GM23338 (cell line): ENCODE measurements around the gene NKAPL. TPM values are rescaled to one million over a fixed set of nuclear protein-coding genes. Genes with fewer than 3 reads are reported as not detected.

Source experiments
- ATAC-seq: fragments of 200-7000 bp; cut with Tn5 transposase; 3 replicates; pipeline ENCODE4 v1.9.1; 2020
- DNase-seq: peaks from one replicate; pipeline ENCODE4 v3.0.0-alpha.2; 2015; ENCODE audit warnings: low spot score
- H2AFZ ChIP-seq: fragments of 200-600 bp; sonication (generic); 2 replicates; pipeline ENCODE4 v1.8.0; 2016; ENCODE audit warnings: antibody characterized with exemption, mild to moderate bottlenecking, moderate library complexity
- H3F3A ChIP-seq: fragments of 200-600 bp; sonication (generic); replicated peaks from 2 replicates; pipeline ENCODE4 v1.8.0; 2017; ENCODE audit warnings: antibody characterized with exemption, mixed run types, low read depth
- H3K27ac ChIP-seq: fragments of 200-600 bp; sonication (generic); 2 replicates; pipeline ENCODE4 v1.6.1; 2016; ENCODE audit warnings: low read depth
- H3K27me3 ChIP-seq: fragments of 200-600 bp; sonication (generic); 2 replicates; pipeline ENCODE4 v1.8.0; 2016; ENCODE audit warnings: mild to moderate bottlenecking, mixed run types, moderate library complexity; ENCODE audit not compliant: insufficient read depth
- H3K36me3 ChIP-seq: fragments of 200-600 bp; sonication (generic); 2 replicates; pipeline ENCODE4 v1.8.0; 2016; ENCODE audit warnings: mild to moderate bottlenecking; ENCODE audit not compliant: insufficient read depth
- H3K4me1 ChIP-seq: fragments of 200-600 bp; sonication (generic); 2 replicates; pipeline ENCODE4 v1.8.0; 2016; ENCODE audit warnings: mild to moderate bottlenecking, moderate library complexity; ENCODE audit not compliant: insufficient read depth
- H3K4me2 ChIP-seq: fragments of 200-600 bp; sonication (generic); 2 replicates; pipeline ENCODE4 v1.7.1; 2017; ENCODE audit warnings: mixed run types
- H3K4me3 ChIP-seq: fragments of 200-600 bp; sonication (generic); 2 replicates; pipeline ENCODE4 v1.6.1; 2016; ENCODE audit warnings: mixed run types
- H3K79me2 ChIP-seq: fragments of 200-600 bp; sonication (generic); replicated peaks from 2 replicates; pipeline ENCODE4 v1.8.0; 2017; ENCODE audit warnings: mild to moderate bottlenecking; ENCODE audit not compliant: insufficient read depth
- H3K9me2 ChIP-seq: fragments of 200-600 bp; sonication (generic); 2 replicates; pipeline ENCODE4 v1.8.0; 2017; ENCODE audit not compliant: insufficient read depth
- H4K20me1 ChIP-seq: fragments of 200-600 bp; sonication (generic); replicated peaks from 2 replicates; pipeline ENCODE4 v1.8.0; 2017; ENCODE audit warnings: mild to moderate bottlenecking; ENCODE audit not compliant: insufficient read depth
- H3K27ac Mint-ChIP-seq: 2 replicates; pipeline ENCODE4 v1.8.0; 2020; ENCODE audit warnings: inconsistent platforms, mild to moderate bottlenecking, moderate library complexity, mixed read lengths
- H3K27me3 Mint-ChIP-seq: 3 replicates; pipeline ENCODE4 v1.8.0; 2022; ENCODE audit warnings: low read depth, mild to moderate bottlenecking, moderate library complexity, mixed read lengths, inconsistent platforms; ENCODE audit not compliant: insufficient read depth, poor library complexity
- H3K36me3 Mint-ChIP-seq: 3 replicates; pipeline ENCODE4 v1.8.0; 2021; ENCODE audit warnings: low read depth, mild to moderate bottlenecking, inconsistent platforms, moderate library complexity, mixed read lengths
- H3K4me1 Mint-ChIP-seq: 3 replicates; pipeline ENCODE4 v1.8.0; 2020; ENCODE audit warnings: mild to moderate bottlenecking, inconsistent platforms, mixed read lengths
- H3K4me3 Mint-ChIP-seq: 3 replicates; pipeline ENCODE4 v1.8.0; 2021; ENCODE audit warnings: moderate library complexity, mild to moderate bottlenecking, inconsistent platforms, mixed read lengths
- H3K9me3 Mint-ChIP-seq: 3 replicates; pipeline ENCODE4 v1.8.0; 2020; ENCODE audit warnings: moderate library complexity, mild to moderate bottlenecking, inconsistent platforms, mixed read lengths
- CREB1 ChIP-seq: fragments of 250-450 bp; sonication (Bioruptor Pico); IDR thresholded peaks from 2 replicates; pipeline ENCODE4 v1.5.0; 2020; ENCODE audit warnings: low read depth, mild to moderate bottlenecking, moderate library complexity
- EZH2 ChIP-seq: fragments of 200-600 bp; sonication (generic); IDR thresholded peaks from one replicate; pipeline ENCODE4 v1.8.0; 2017; ENCODE audit warnings: antibody characterized with exemption, mild to moderate bottlenecking, low read depth; ENCODE audit not compliant: unreplicated experiment
- EZH2phosphoT487 ChIP-seq: fragments of 200-600 bp; sonication (generic); IDR thresholded peaks from one replicate; pipeline ENCODE4 v1.8.1; 2018; ENCODE audit warnings: antibody characterized with exemption; ENCODE audit not compliant: unreplicated experiment
- JUNB ChIP-seq: IDR thresholded peaks from one replicate; pipeline ENCODE4 v1.6.1; 2016; ENCODE audit warnings: antibody characterized with exemption; ENCODE audit not compliant: unreplicated experiment
- NANOG ChIP-seq: IDR thresholded peaks from 2 replicates; pipeline ENCODE4 v1.6.1; 2016; ENCODE audit warnings: antibody characterized with exemption, borderline replicate concordance
- POLR2AphosphoS5 ChIP-seq: IDR thresholded peaks from 2 replicates; pipeline ENCODE4 v1.6.1; 2016; ENCODE audit warnings: antibody characterized with exemption, low read depth
- STAT1 ChIP-seq: IDR thresholded peaks from one replicate; pipeline ENCODE4 v1.6.1; 2016; ENCODE audit warnings: antibody characterized with exemption; ENCODE audit not compliant: unreplicated experiment
- ZNF114 ChIP-seq: fragments of 250-450 bp; sonication (Bioruptor Pico); IDR thresholded peaks from 2 replicates; pipeline ENCODE4 v1.5.0; 2020; ENCODE audit warnings: mild to moderate bottlenecking, moderate library complexity
- ZNF331 ChIP-seq: fragments of 250-450 bp; sonication (Bioruptor Pico); IDR thresholded peaks from 2 replicates; pipeline ENCODE4 v1.5.0; 2020; ENCODE audit warnings: low read depth, mild to moderate bottlenecking, moderate library complexity
- polyA plus RNA-seq: library from polyadenylated mRNA; unstranded; fragments of >200 nt; fragmentation: Nextera tagmentation; extraction: Ambion mirVana; gene quantifications from 2 replicates; pipeline ENCODE4 v1.2.1, GENCODE V29; 2016
- total RNA-seq: library from RNA; depleted of rRNA; stranded (reverse); fragments of >200 nt; shearing (Covaris generic); gene quantifications from 2 replicates; pipeline ENCODE4 v1.2.3, GENCODE V29; 2014
- TF ChIP-seq, protein P1 (sequence below): IDR thresholded peaks from one replicate; pipeline ENCODE4 v1.6.1; 2018; ENCODE audit warnings: antibody characterized with exemption; ENCODE audit not compliant: unreplicated experiment
- TF ChIP-seq, protein P2 (sequence below), 2 experiments: fragments of 200-600 bp in 1 of 2; sonication (generic) in 1 of 2; conservative IDR thresholded peaks; 2 replicates each; pipeline versions ENCODE4 v1.5.1 to v1.6.1; 2016 to 2017; ENCODE audit warnings: antibody characterized with exemption in 2 of 2, low read depth in 2 of 2, mild to moderate bottlenecking in 2 of 2, moderate library complexity in 1 of 2
- TF ChIP-seq, protein P3 (sequence below): fragments of 250-450 bp; sonication (Bioruptor Pico); IDR thresholded peaks from 2 replicates; pipeline ENCODE4 v1.5.0; 2020; ENCODE audit warnings: mild to moderate bottlenecking, moderate library complexity
- TF ChIP-seq, protein P4 (sequence below): IDR thresholded peaks from 2 replicates; pipeline ENCODE4 v1.6.1; 2016; ENCODE audit warnings: antibody characterized with exemption

Gene NKAPL
- total and polyA plus RNA-seq, 2 experiments from 2014 or later: 1.6 to 2.9 TPM

DNA sequence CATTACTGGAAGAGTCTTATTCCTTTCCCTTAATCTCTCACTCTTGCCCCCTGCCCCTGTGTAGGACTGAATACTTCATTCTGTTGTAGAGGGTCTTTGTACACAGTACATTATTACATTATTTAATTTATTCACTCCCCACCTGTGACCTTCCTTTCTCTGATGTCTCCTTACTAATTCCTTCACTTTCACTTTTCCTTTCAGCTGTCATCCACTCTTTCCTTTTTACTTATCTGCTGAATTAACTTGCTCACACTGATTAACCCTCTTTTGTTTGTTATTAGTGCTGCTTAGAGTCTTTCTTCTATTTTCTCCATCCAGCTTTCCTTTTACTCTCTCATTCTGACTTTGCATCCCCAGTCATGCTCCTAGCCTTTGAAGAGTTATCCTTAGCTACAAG lies 15.8 kb downstream of the NKAPL start:
- no peaks in the 10 kb centered on the region for H3F3A ChIP-seq
- Mint-ChIP-seq H3K27me3 (no peaks in the 10 kb centered on the region), H3K9me3 (no peaks in the 10 kb centered on the region), H3K4me3 (no peak overlapping the region), H3K4me1 (no peaks in the 10 kb centered on the region), H3K27ac (no peak overlapping the region), H3K36me3 (peaks cover 32% of the 10 kb centered on the region)
- H3K9me2 ChIP-seq: no peaks in the 10 kb centered on the region
- no peak overlapping the region for H3K4me3 ChIP-seq
- H2AFZ ChIP-seq: no peak overlapping the region
- no peaks in the 10 kb centered on the region for H3K27me3 ChIP-seq
- H4K20me1 ChIP-seq: no peaks in the 10 kb centered on the region; the same call in 1 of the 2 replicates
- no peak overlapping the region for H3K4me2 ChIP-seq
- H3K4me1 ChIP-seq: no peaks in the 10 kb centered on the region
- H3K79me2 ChIP-seq: no peaks in the 10 kb centered on the region; the same call in 1 of the 2 replicates
- H3K36me3 ChIP-seq: no peaks in the 10 kb centered on the region; the same call in 1 of the 2 replicates
- no peak for DNase-seq
- no peak overlapping the region for H3K27ac ChIP-seq
- no peak for ATAC-seq
- TF ChIP-seq JUNB (no peak), ZNF331 (no peak), EZH2phosphoT487 (no peak), ZNF114 (no peak), CREB1 (CRISPR knock-in tag) (no peak), POLR2AphosphoS5 (no peak), NANOG (no peak), EZH2 (no peak), STAT1 (no peak)
- TF ChIP-seq, protein P1, sequence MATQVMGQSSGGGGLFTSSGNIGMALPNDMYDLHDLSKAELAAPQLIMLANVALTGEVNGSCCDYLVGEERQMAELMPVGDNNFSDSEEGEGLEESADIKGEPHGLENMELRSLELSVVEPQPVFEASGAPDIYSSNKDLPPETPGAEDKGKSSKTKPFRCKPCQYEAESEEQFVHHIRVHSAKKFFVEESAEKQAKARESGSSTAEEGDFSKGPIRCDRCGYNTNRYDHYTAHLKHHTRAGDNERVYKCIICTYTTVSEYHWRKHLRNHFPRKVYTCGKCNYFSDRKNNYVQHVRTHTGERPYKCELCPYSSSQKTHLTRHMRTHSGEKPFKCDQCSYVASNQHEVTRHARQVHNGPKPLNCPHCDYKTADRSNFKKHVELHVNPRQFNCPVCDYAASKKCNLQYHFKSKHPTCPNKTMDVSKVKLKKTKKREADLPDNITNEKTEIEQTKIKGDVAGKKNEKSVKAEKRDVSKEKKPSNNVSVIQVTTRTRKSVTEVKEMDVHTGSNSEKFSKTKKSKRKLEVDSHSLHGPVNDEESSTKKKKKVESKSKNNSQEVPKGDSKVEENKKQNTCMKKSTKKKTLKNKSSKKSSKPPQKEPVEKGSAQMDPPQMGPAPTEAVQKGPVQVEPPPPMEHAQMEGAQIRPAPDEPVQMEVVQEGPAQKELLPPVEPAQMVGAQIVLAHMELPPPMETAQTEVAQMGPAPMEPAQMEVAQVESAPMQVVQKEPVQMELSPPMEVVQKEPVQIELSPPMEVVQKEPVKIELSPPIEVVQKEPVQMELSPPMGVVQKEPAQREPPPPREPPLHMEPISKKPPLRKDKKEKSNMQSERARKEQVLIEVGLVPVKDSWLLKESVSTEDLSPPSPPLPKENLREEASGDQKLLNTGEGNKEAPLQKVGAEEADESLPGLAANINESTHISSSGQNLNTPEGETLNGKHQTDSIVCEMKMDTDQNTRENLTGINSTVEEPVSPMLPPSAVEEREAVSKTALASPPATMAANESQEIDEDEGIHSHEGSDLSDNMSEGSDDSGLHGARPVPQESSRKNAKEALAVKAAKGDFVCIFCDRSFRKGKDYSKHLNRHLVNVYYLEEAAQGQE: no peak
- TF ChIP-seq, protein P2, sequence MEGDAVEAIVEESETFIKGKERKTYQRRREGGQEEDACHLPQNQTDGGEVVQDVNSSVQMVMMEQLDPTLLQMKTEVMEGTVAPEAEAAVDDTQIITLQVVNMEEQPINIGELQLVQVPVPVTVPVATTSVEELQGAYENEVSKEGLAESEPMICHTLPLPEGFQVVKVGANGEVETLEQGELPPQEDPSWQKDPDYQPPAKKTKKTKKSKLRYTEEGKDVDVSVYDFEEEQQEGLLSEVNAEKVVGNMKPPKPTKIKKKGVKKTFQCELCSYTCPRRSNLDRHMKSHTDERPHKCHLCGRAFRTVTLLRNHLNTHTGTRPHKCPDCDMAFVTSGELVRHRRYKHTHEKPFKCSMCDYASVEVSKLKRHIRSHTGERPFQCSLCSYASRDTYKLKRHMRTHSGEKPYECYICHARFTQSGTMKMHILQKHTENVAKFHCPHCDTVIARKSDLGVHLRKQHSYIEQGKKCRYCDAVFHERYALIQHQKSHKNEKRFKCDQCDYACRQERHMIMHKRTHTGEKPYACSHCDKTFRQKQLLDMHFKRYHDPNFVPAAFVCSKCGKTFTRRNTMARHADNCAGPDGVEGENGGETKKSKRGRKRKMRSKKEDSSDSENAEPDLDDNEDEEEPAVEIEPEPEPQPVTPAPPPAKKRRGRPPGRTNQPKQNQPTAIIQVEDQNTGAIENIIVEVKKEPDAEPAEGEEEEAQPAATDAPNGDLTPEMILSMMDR (conservative IDR thresholded peaks at IDR 0.05; ENCODE audit: low read depth in 2 of 2): no peak
- TF ChIP-seq, protein P3, sequence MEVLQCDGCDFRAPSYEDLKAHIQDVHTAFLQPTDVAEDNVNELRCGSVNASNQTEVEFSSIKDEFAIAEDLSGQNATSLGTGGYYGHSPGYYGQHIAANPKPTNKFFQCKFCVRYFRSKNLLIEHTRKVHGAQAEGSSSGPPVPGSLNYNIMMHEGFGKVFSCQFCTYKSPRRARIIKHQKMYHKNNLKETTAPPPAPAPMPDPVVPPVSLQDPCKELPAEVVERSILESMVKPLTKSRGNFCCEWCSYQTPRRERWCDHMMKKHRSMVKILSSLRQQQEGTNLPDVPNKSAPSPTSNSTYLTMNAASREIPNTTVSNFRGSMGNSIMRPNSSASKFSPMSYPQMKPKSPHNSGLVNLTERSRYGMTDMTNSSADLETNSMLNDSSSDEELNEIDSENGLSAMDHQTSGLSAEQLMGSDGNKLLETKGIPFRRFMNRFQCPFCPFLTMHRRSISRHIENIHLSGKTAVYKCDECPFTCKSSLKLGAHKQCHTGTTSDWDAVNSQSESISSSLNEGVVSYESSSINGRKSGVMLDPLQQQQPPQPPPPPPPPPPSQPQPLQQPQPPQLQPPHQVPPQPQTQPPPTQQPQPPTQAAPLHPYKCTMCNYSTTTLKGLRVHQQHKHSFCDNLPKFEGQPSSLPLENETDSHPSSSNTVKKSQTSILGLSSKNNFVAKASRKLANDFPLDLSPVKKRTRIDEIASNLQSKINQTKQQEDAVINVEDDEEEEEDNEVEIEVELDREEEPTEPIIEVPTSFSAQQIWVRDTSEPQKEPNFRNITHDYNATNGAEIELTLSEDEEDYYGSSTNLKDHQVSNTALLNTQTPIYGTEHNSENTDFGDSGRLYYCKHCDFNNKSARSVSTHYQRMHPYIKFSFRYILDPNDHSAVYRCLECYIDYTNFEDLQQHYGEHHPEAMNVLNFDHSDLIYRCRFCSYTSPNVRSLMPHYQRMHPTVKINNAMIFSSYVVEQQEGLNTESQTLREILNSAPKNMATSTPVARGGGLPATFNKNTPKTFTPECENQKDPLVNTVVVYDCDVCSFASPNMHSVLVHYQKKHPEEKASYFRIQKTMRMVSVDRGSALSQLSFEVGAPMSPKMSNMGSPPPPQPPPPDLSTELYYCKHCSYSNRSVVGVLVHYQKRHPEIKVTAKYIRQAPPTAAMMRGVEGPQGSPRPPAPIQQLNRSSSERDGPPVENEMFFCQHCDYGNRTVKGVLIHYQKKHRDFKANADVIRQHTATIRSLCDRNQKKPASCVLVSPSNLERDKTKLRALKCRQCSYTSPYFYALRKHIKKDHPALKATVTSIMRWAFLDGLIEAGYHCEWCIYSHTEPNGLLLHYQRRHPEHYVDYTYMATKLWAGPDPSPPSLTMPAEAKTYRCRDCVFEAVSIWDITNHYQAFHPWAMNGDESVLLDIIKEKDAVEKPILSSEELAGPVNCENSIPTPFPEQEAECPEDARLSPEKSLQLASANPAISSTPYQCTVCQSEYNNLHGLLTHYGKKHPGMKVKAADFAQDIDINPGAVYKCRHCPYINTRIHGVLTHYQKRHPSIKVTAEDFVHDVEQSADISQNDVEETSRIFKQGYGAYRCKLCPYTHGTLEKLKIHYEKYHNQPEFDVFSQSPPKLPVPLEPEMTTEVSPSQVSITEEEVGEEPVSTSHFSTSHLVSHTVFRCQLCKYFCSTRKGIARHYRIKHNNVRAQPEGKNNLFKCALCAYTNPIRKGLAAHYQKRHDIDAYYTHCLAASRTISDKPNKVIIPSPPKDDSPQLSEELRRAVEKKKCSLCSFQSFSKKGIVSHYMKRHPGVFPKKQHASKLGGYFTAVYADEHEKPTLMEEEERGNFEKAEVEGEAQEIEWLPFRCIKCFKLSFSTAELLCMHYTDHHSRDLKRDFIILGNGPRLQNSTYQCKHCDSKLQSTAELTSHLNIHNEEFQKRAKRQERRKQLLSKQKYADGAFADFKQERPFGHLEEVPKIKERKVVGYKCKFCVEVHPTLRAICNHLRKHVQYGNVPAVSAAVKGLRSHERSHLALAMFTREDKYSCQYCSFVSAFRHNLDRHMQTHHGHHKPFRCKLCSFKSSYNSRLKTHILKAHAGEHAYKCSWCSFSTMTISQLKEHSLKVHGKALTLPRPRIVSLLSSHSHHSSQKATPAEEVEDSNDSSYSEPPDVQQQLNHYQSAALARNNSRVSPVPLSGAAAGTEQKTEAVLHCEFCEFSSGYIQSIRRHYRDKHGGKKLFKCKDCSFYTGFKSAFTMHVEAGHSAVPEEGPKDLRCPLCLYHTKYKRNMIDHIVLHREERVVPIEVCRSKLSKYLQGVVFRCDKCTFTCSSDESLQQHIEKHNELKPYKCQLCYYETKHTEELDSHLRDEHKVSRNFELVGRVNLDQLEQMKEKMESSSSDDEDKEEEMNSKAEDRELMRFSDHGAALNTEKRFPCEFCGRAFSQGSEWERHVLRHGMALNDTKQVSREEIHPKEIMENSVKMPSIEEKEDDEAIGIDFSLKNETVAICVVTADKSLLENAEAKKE (CRISPR knock-in tag): no peak
- TF ChIP-seq, protein P4, sequence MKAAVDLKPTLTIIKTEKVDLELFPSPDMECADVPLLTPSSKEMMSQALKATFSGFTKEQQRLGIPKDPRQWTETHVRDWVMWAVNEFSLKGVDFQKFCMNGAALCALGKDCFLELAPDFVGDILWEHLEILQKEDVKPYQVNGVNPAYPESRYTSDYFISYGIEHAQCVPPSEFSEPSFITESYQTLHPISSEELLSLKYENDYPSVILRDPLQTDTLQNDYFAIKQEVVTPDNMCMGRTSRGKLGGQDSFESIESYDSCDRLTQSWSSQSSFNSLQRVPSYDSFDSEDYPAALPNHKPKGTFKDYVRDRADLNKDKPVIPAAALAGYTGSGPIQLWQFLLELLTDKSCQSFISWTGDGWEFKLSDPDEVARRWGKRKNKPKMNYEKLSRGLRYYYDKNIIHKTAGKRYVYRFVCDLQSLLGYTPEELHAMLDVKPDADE: no peak
